ENCODE data around the gene UNC13C.

GRCh38 chr15:54585063-54585462 lies 606.8 kb downstream of the UNC13C start:
- TF ChIP-seq CTCF (IDR thresholded peaks at IDR 0.05; ENCODE audit: poor library complexity, severe bottlenecking) (no peak), TAF1 (IDR thresholded peaks at IDR 0.05; ENCODE audit: low read depth) (no peak), POLR2AphosphoS5 (IDR thresholded peaks at IDR 0.05) (no peak), EZH2 (IDR thresholded peaks at IDR 0.05; ENCODE audit: borderline replicate concordance, insufficient read depth, low read length, poor library complexity, severe bottlenecking) (no peak)

Measured in neural cell (in vitro differentiated cells).